Measurements from ENCODE around the gene CCDC197.

DNA sequence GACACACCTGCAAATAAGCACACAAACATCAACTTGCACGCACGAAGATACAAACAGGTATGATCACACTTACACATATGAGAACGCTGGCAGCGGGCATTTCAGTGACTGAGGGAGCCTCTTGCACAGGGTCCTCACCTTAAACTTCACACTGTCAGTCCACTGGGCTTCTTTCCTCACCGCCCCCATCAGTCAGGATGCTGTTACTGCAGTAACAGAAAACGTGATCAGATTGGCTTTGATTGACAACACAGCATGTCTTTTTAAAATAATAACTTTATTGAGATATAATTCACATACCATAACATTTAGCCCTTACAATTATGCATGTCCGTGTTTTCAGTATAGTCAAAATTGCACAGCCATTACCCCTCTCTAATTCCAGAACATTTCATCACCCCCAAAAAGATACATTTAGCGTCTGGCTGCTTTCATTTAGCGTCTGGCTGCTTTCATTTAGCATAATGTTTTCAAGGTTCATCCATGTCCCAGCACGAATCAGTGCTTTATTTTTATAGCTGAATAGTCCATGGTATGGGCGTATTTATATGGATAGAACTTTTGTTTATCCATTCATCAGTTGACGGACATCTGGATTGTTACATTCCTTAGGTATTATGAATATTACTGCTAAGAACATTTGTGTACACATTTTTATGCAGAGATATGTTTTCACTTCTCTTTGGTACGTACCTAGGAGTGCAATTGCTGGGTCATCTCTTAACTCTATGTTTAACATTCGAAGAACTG, 8.4 kb downstream of the CCDC197 start:
- TF ChIP-seq EGR1 (IDR thresholded peaks at IDR 0.05; ENCODE audit: low read depth in 2 of 2) (no peak), HNF4A (conservative IDR thresholded peaks at IDR 0.05) (no peak), YY1 (IDR thresholded peaks at IDR 0.05) (no peak), RAD21 (IDR thresholded peaks at IDR 0.05) (no peak), JUND (IDR thresholded peaks at IDR 0.05) (no peak), SP1 (IDR thresholded peaks at IDR 0.05) (no peak)
- TF ChIP-seq, protein P1, sequence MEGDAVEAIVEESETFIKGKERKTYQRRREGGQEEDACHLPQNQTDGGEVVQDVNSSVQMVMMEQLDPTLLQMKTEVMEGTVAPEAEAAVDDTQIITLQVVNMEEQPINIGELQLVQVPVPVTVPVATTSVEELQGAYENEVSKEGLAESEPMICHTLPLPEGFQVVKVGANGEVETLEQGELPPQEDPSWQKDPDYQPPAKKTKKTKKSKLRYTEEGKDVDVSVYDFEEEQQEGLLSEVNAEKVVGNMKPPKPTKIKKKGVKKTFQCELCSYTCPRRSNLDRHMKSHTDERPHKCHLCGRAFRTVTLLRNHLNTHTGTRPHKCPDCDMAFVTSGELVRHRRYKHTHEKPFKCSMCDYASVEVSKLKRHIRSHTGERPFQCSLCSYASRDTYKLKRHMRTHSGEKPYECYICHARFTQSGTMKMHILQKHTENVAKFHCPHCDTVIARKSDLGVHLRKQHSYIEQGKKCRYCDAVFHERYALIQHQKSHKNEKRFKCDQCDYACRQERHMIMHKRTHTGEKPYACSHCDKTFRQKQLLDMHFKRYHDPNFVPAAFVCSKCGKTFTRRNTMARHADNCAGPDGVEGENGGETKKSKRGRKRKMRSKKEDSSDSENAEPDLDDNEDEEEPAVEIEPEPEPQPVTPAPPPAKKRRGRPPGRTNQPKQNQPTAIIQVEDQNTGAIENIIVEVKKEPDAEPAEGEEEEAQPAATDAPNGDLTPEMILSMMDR (IDR thresholded peaks at IDR 0.05; ENCODE audit: low read depth, low read length, missing input control) = peak; percentile 15
- TF ChIP-seq, protein P2, sequence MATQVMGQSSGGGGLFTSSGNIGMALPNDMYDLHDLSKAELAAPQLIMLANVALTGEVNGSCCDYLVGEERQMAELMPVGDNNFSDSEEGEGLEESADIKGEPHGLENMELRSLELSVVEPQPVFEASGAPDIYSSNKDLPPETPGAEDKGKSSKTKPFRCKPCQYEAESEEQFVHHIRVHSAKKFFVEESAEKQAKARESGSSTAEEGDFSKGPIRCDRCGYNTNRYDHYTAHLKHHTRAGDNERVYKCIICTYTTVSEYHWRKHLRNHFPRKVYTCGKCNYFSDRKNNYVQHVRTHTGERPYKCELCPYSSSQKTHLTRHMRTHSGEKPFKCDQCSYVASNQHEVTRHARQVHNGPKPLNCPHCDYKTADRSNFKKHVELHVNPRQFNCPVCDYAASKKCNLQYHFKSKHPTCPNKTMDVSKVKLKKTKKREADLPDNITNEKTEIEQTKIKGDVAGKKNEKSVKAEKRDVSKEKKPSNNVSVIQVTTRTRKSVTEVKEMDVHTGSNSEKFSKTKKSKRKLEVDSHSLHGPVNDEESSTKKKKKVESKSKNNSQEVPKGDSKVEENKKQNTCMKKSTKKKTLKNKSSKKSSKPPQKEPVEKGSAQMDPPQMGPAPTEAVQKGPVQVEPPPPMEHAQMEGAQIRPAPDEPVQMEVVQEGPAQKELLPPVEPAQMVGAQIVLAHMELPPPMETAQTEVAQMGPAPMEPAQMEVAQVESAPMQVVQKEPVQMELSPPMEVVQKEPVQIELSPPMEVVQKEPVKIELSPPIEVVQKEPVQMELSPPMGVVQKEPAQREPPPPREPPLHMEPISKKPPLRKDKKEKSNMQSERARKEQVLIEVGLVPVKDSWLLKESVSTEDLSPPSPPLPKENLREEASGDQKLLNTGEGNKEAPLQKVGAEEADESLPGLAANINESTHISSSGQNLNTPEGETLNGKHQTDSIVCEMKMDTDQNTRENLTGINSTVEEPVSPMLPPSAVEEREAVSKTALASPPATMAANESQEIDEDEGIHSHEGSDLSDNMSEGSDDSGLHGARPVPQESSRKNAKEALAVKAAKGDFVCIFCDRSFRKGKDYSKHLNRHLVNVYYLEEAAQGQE (IDR thresholded peaks at IDR 0.05) = no peak
- TF ChIP-seq, protein P3, sequence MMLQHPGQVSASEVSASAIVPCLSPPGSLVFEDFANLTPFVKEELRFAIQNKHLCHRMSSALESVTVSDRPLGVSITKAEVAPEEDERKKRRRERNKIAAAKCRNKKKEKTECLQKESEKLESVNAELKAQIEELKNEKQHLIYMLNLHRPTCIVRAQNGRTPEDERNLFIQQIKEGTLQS (IDR thresholded peaks at IDR 0.05) = no peak
